ENCODE results near the gene AGFG1.

The AGFG1 gene

GRCh38 chr2:227499627-227500300, 27.8 kb downstream of the AGFG1 start:
- Histone ChIP-seq H3K4me1 (ENCODE audit: control insufficient read depth in 1 of 2, insufficient read depth in 1 of 2, low read depth in 1 of 2, low read length in 1 of 2) (peaks cover 10 to 12% of the 10 kb centered on the region in 2 experiments), H3K36me3 (no peaks in the 10 kb centered on the region), H3K27me3 (no peaks in the 10 kb centered on the region), H3K4me3 (ENCODE audit: low read depth in 1 of 2, low read length in 1 of 2) (no peak overlapping the region), H3K9me3 (no peaks in the 10 kb centered on the region), H3K27ac (peak overlapping the region; percentile 37)
- TF ChIP-seq CTCF (IDR thresholded peaks at IDR 0.05), result no peak

DNA sequence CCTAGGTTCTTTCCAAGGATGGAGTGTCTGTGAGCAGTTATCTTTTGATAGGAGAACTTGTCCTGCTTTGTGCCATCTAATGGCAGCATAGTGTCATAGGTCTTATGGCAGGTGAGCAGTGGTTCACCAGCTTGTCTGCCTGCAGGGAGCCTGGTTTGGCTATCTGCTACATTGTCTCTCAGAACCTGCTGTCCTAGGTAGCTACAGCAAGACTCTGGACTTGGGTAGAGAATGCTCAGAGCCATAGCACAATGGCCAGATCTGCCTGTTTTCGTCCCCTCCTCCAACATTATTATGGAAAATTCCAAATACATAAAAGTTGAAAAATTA, 28.3 kb downstream of the AGFG1 start:
- H3K4me3 ChIP-seq (ENCODE audit: low read depth in 1 of 2, low read length in 1 of 2), result no peak overlapping the region
- H3K27ac ChIP-seq, result peak overlapping the region; percentile 37
- H3K36me3 ChIP-seq, result no peaks in the 10 kb centered on the region
- peaks cover 10 to 12% of the 10 kb centered on the region in 2 experiments for H3K4me1 ChIP-seq (ENCODE audit: control insufficient read depth in 1 of 2, insufficient read depth in 1 of 2, low read depth in 1 of 2, low read length in 1 of 2)
- no peaks in the 10 kb centered on the region for H3K27me3 ChIP-seq
- no peaks in the 10 kb centered on the region for H3K9me3 ChIP-seq
- no peak for TF ChIP-seq CTCF (IDR thresholded peaks at IDR 0.05)

DNA sequence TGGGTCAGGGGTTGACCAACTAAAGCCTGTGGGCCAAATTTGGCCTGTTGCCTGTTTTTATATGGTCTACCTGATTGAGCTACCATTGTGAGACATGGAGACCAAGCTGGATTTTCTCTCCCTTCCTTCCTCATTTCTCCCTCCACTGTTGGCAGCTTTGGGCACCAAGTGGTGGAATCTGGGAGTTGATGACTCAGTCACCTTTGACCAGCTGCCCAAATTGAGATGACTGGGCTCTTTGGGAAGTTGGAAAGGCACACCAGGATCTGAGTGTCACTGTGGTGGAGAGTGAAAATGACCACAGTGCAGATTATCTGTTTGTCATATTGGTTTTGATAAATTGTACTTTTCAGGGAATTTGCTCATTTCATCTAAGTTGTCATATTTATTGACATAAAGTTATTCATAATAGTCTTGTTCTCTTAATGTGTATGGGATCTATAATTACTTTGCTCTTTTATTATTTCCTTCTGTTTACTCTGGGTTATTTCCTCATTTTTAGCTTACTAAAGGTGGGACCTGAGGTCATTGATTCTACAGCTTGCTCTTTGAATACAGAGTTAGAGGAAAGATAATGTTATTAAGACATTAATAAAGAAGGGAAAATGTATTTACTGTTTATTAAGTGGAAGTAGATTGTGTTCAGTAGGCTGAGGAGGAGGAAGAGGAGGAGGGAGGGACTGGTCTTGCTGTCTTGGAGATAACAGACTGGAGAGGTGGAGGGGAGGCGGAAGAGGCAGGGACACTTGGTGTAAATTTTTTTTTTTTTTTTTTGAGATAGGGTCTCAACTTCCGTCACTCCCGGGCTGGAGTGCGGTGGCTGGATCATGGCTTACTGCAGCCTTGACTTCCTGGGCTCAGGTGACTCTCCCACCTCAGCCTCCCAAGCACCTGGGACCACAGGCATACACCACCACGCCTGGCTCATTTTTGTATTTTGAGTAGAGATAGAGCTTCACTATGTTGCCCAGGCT, 31.8 kb downstream of the AGFG1 start:
- H3K27me3 ChIP-seq, result no peaks in the 10 kb centered on the region
- H3K36me3 ChIP-seq, result no peaks in the 10 kb centered on the region
- peak overlapping the region; percentile 60 for H3K27ac ChIP-seq
- no peak overlapping the region for H3K4me3 ChIP-seq (ENCODE audit: low read depth in 1 of 2, low read length in 1 of 2)
- peaks cover 22% of the 10 kb centered on the region in 2 experiments for H3K4me1 ChIP-seq (ENCODE audit: control insufficient read depth in 1 of 2, insufficient read depth in 1 of 2, low read depth in 1 of 2, low read length in 1 of 2)
- no peak for TF ChIP-seq CTCF (IDR thresholded peaks at IDR 0.05)
- H3K9me3 ChIP-seq, result no peaks in the 10 kb centered on the region

GRCh38 chr2:227504700-227505099, 32.7 kb downstream of the AGFG1 start:
- Histone ChIP-seq H3K9me3 (no peaks in the 10 kb centered on the region), H3K27ac (peak overlapping the region; percentile 60), H3K36me3 (no peaks in the 10 kb centered on the region), H3K4me1 (ENCODE audit: control insufficient read depth in 1 of 2, insufficient read depth in 1 of 2, low read depth in 1 of 2, low read length in 1 of 2) (peaks cover 26 to 32% of the 10 kb centered on the region in 2 experiments), H3K4me3 (ENCODE audit: low read depth in 1 of 2, low read length in 1 of 2) (no peak overlapping the region), H3K27me3 (no peaks in the 10 kb centered on the region)
- TF ChIP-seq CTCF (IDR thresholded peaks at IDR 0.05), result no peak

GRCh38 chr2:227506456-227506855, 34.5 kb downstream of the AGFG1 start:
- H3K36me3 ChIP-seq, result no peaks in the 10 kb centered on the region
- H3K9me3 ChIP-seq, result no peaks in the 10 kb centered on the region
- H3K27me3 ChIP-seq, result no peaks in the 10 kb centered on the region
- peaks cover 26 to 36% of the 10 kb centered on the region in 2 experiments for H3K4me1 ChIP-seq (ENCODE audit: control insufficient read depth in 1 of 2, insufficient read depth in 1 of 2, low read depth in 1 of 2, low read length in 1 of 2)
- H3K4me3 ChIP-seq (ENCODE audit: low read depth in 1 of 2, low read length in 1 of 2), result no peak overlapping the region
- H3K27ac ChIP-seq, result peak overlapping the region; percentile 26
- TF ChIP-seq CTCF (IDR thresholded peaks at IDR 0.05), result no peak

Data from neutrophil (primary cell).